GM23338 (cell line): Measurements from ENCODE around the gene ABHD10. TPM values are rescaled to one million over a fixed set of nuclear protein-coding genes. Genes with fewer than 3 reads are reported as not detected.

Experiments
- ATAC-seq: fragments of 200-7000 bp; cut with Tn5 transposase; 3 replicates; pipeline ENCODE4 v1.9.1; 2020
- DNase-seq: peaks from one replicate; pipeline ENCODE4 v3.0.0-alpha.2; 2015; ENCODE audit warnings: low spot score
- H2AFZ ChIP-seq: fragments of 200-600 bp; sonication (generic); 2 replicates; pipeline ENCODE4 v1.8.0; 2016; ENCODE audit warnings: antibody characterized with exemption, mild to moderate bottlenecking, moderate library complexity
- H3F3A ChIP-seq: fragments of 200-600 bp; sonication (generic); replicated peaks from 2 replicates; pipeline ENCODE4 v1.8.0; 2017; ENCODE audit warnings: antibody characterized with exemption, mixed run types, low read depth
- H3K27ac ChIP-seq: fragments of 200-600 bp; sonication (generic); 2 replicates; pipeline ENCODE4 v1.6.1; 2016; ENCODE audit warnings: low read depth
- H3K27me3 ChIP-seq: fragments of 200-600 bp; sonication (generic); 2 replicates; pipeline ENCODE4 v1.8.0; 2016; ENCODE audit warnings: mild to moderate bottlenecking, mixed run types, moderate library complexity; ENCODE audit not compliant: insufficient read depth
- H3K36me3 ChIP-seq: fragments of 200-600 bp; sonication (generic); 2 replicates; pipeline ENCODE4 v1.8.0; 2016; ENCODE audit warnings: mild to moderate bottlenecking; ENCODE audit not compliant: insufficient read depth
- H3K4me1 ChIP-seq: fragments of 200-600 bp; sonication (generic); 2 replicates; pipeline ENCODE4 v1.8.0; 2016; ENCODE audit warnings: mild to moderate bottlenecking, moderate library complexity; ENCODE audit not compliant: insufficient read depth
- H3K4me2 ChIP-seq: fragments of 200-600 bp; sonication (generic); 2 replicates; pipeline ENCODE4 v1.7.1; 2017; ENCODE audit warnings: mixed run types
- H3K4me3 ChIP-seq: fragments of 200-600 bp; sonication (generic); 2 replicates; pipeline ENCODE4 v1.6.1; 2016; ENCODE audit warnings: mixed run types
- H3K79me2 ChIP-seq: fragments of 200-600 bp; sonication (generic); replicated peaks from 2 replicates; pipeline ENCODE4 v1.8.0; 2017; ENCODE audit warnings: mild to moderate bottlenecking; ENCODE audit not compliant: insufficient read depth
- H3K9me2 ChIP-seq: fragments of 200-600 bp; sonication (generic); 2 replicates; pipeline ENCODE4 v1.8.0; 2017; ENCODE audit not compliant: insufficient read depth
- H4K20me1 ChIP-seq: fragments of 200-600 bp; sonication (generic); replicated peaks from 2 replicates; pipeline ENCODE4 v1.8.0; 2017; ENCODE audit warnings: mild to moderate bottlenecking; ENCODE audit not compliant: insufficient read depth
- H3K27ac Mint-ChIP-seq: 2 replicates; pipeline ENCODE4 v1.8.0; 2020; ENCODE audit warnings: inconsistent platforms, mild to moderate bottlenecking, moderate library complexity, mixed read lengths
- H3K27me3 Mint-ChIP-seq: 3 replicates; pipeline ENCODE4 v1.8.0; 2022; ENCODE audit warnings: low read depth, mild to moderate bottlenecking, moderate library complexity, mixed read lengths, inconsistent platforms; ENCODE audit not compliant: insufficient read depth, poor library complexity
- H3K36me3 Mint-ChIP-seq: 3 replicates; pipeline ENCODE4 v1.8.0; 2021; ENCODE audit warnings: low read depth, mild to moderate bottlenecking, inconsistent platforms, moderate library complexity, mixed read lengths
- H3K4me1 Mint-ChIP-seq: 3 replicates; pipeline ENCODE4 v1.8.0; 2020; ENCODE audit warnings: mild to moderate bottlenecking, inconsistent platforms, mixed read lengths
- H3K4me3 Mint-ChIP-seq: 3 replicates; pipeline ENCODE4 v1.8.0; 2021; ENCODE audit warnings: moderate library complexity, mild to moderate bottlenecking, inconsistent platforms, mixed read lengths
- H3K9me3 Mint-ChIP-seq: 3 replicates; pipeline ENCODE4 v1.8.0; 2020; ENCODE audit warnings: moderate library complexity, mild to moderate bottlenecking, inconsistent platforms, mixed read lengths
- CREB1 ChIP-seq: fragments of 250-450 bp; sonication (Bioruptor Pico); IDR thresholded peaks from 2 replicates; pipeline ENCODE4 v1.5.0; 2020; ENCODE audit warnings: low read depth, mild to moderate bottlenecking, moderate library complexity
- ETS1 ChIP-seq: IDR thresholded peaks from 2 replicates; pipeline ENCODE4 v1.6.1; 2016; ENCODE audit warnings: antibody characterized with exemption
- EZH2 ChIP-seq: fragments of 200-600 bp; sonication (generic); IDR thresholded peaks from one replicate; pipeline ENCODE4 v1.8.0; 2017; ENCODE audit warnings: antibody characterized with exemption, mild to moderate bottlenecking, low read depth; ENCODE audit not compliant: unreplicated experiment
- EZH2phosphoT487 ChIP-seq: fragments of 200-600 bp; sonication (generic); IDR thresholded peaks from one replicate; pipeline ENCODE4 v1.8.1; 2018; ENCODE audit warnings: antibody characterized with exemption; ENCODE audit not compliant: unreplicated experiment
- JUNB ChIP-seq: IDR thresholded peaks from one replicate; pipeline ENCODE4 v1.6.1; 2016; ENCODE audit warnings: antibody characterized with exemption; ENCODE audit not compliant: unreplicated experiment
- NANOG ChIP-seq: IDR thresholded peaks from 2 replicates; pipeline ENCODE4 v1.6.1; 2016; ENCODE audit warnings: antibody characterized with exemption, borderline replicate concordance
- ZNF114 ChIP-seq: fragments of 250-450 bp; sonication (Bioruptor Pico); IDR thresholded peaks from 2 replicates; pipeline ENCODE4 v1.5.0; 2020; ENCODE audit warnings: mild to moderate bottlenecking, moderate library complexity
- polyA plus RNA-seq: library from polyadenylated mRNA; unstranded; fragments of >200 nt; fragmentation: Nextera tagmentation; extraction: Ambion mirVana; gene quantifications from 2 replicates; pipeline ENCODE4 v1.2.1, GENCODE V29; 2016
- total RNA-seq: library from RNA; depleted of rRNA; stranded (reverse); fragments of >200 nt; shearing (Covaris generic); gene quantifications from 2 replicates; pipeline ENCODE4 v1.2.3, GENCODE V29; 2014
- TF ChIP-seq, protein P1 (sequence below): IDR thresholded peaks from one replicate; pipeline ENCODE4 v1.6.1; 2018; ENCODE audit warnings: antibody characterized with exemption; ENCODE audit not compliant: unreplicated experiment
- TF ChIP-seq, protein P2 (sequence below), 2 experiments: fragments of 200-600 bp in 1 of 2; sonication (generic) in 1 of 2; conservative IDR thresholded peaks; 2 replicates each; pipeline versions ENCODE4 v1.5.1 to v1.6.1; 2016 to 2017; ENCODE audit warnings: antibody characterized with exemption in 2 of 2, low read depth in 2 of 2, mild to moderate bottlenecking in 2 of 2, moderate library complexity in 1 of 2

The ABHD10 gene
- total and polyA plus RNA-seq, 2 experiments from 2014 or later = 16.9 to 28.0 TPM

GRCh38 chr3:111979434-111980038 lies 710 bp downstream of the ABHD10 start:
- no peaks in the 10 kb centered on the region for H3K9me3 Mint-ChIP-seq
- H3K79me2 ChIP-seq = peaks cover 30% of the 10 kb centered on the region

GRCh38 chr3:111980716-111981456 lies 2.1 kb downstream of the ABHD10 start:
- Histone ChIP-seq H3K27me3 (no peaks in the 10 kb centered on the region), H3K4me3 (no peak overlapping the region), H3K9me2 (no peaks in the 10 kb centered on the region), H3K36me3 (no peaks in the 10 kb centered on the region), H3F3A (no peaks in the 10 kb centered on the region), H3K79me2 (peaks cover 30% of the 10 kb centered on the region), H3K4me1 (0 out of 2 replicates have a peak, but pooled peaks cover 6% of the 10 kb centered on the region), H3K4me2 (no peak overlapping the region), H3K27ac (no peak overlapping the region), H2AFZ (no peak overlapping the region), H4K20me1 (no peaks in the 10 kb centered on the region; the same call in 1 of the 2 replicates)
- no peaks in the 10 kb centered on the region for H3K9me3 Mint-ChIP-seq
- no peak overlapping the region for H3K27ac Mint-ChIP-seq
- peaks cover 3% of the 10 kb centered on the region for H3K27me3 Mint-ChIP-seq
- H3K36me3 Mint-ChIP-seq = peaks cover 5% of the 10 kb centered on the region; the same call in 1 of the 3 replicates
- H3K4me3 Mint-ChIP-seq = no peak overlapping the region
- ATAC-seq (no peak), DNase-seq (no peak)
- H3K4me1 Mint-ChIP-seq = peaks cover 10% of the 10 kb centered on the region; the same call in 2 of the 3 replicates
- TF ChIP-seq, protein P1, sequence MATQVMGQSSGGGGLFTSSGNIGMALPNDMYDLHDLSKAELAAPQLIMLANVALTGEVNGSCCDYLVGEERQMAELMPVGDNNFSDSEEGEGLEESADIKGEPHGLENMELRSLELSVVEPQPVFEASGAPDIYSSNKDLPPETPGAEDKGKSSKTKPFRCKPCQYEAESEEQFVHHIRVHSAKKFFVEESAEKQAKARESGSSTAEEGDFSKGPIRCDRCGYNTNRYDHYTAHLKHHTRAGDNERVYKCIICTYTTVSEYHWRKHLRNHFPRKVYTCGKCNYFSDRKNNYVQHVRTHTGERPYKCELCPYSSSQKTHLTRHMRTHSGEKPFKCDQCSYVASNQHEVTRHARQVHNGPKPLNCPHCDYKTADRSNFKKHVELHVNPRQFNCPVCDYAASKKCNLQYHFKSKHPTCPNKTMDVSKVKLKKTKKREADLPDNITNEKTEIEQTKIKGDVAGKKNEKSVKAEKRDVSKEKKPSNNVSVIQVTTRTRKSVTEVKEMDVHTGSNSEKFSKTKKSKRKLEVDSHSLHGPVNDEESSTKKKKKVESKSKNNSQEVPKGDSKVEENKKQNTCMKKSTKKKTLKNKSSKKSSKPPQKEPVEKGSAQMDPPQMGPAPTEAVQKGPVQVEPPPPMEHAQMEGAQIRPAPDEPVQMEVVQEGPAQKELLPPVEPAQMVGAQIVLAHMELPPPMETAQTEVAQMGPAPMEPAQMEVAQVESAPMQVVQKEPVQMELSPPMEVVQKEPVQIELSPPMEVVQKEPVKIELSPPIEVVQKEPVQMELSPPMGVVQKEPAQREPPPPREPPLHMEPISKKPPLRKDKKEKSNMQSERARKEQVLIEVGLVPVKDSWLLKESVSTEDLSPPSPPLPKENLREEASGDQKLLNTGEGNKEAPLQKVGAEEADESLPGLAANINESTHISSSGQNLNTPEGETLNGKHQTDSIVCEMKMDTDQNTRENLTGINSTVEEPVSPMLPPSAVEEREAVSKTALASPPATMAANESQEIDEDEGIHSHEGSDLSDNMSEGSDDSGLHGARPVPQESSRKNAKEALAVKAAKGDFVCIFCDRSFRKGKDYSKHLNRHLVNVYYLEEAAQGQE = no peak
- TF ChIP-seq NANOG = no peak
- TF ChIP-seq ETS1 = no peak
- TF ChIP-seq EZH2 = no peak
- TF ChIP-seq, protein P2, sequence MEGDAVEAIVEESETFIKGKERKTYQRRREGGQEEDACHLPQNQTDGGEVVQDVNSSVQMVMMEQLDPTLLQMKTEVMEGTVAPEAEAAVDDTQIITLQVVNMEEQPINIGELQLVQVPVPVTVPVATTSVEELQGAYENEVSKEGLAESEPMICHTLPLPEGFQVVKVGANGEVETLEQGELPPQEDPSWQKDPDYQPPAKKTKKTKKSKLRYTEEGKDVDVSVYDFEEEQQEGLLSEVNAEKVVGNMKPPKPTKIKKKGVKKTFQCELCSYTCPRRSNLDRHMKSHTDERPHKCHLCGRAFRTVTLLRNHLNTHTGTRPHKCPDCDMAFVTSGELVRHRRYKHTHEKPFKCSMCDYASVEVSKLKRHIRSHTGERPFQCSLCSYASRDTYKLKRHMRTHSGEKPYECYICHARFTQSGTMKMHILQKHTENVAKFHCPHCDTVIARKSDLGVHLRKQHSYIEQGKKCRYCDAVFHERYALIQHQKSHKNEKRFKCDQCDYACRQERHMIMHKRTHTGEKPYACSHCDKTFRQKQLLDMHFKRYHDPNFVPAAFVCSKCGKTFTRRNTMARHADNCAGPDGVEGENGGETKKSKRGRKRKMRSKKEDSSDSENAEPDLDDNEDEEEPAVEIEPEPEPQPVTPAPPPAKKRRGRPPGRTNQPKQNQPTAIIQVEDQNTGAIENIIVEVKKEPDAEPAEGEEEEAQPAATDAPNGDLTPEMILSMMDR (conservative IDR thresholded peaks at IDR 0.05; ENCODE audit: low read depth in 2 of 2) = no peak
- no peak for TF ChIP-seq CREB1 (CRISPR knock-in tag)

More at GRCh38 chr3:111979434-111980038, 710 bp downstream of the ABHD10 start:
- H3F3A ChIP-seq = no peaks in the 10 kb centered on the region
- no peaks in the 10 kb centered on the region for H3K36me3 Mint-ChIP-seq
- peak overlapping the region; percentile 73 for H3K4me3 Mint-ChIP-seq
- H4K20me1 ChIP-seq = no peaks in the 10 kb centered on the region; the same call in 1 of the 2 replicates
- H3K27me3 Mint-ChIP-seq = peaks cover 3% of the 10 kb centered on the region
- no peak for TF ChIP-seq JUNB
- TF ChIP-seq, protein P1 = no peak
- TF ChIP-seq EZH2 = no peak
- no peak for TF ChIP-seq EZH2phosphoT487
- TF ChIP-seq ZNF114 (CRISPR knock-in tag) = no peak
- H3K27me3 ChIP-seq = no peaks in the 10 kb centered on the region
- H3K27ac Mint-ChIP-seq = peak overlapping the region; percentile 86; the same call in 1 of the 2 replicates
- no peaks in the 10 kb centered on the region for H3K36me3 ChIP-seq
- peak overlapping the region; percentile 98 for H2AFZ ChIP-seq
- no peak for ATAC-seq
- no peaks in the 10 kb centered on the region for H3K9me2 ChIP-seq
- H3K4me2 ChIP-seq = peak overlapping the region; percentile 94
- H3K4me1 ChIP-seq = 0 out of 2 replicates have a peak, but pooled peaks cover 6% of the 10 kb centered on the region
- H3K4me1 Mint-ChIP-seq = peaks cover 10% of the 10 kb centered on the region; the same call in 2 of the 3 replicates
- H3K4me3 ChIP-seq = peak overlapping the region; percentile 83
- DNase-seq = no peak
- H3K27ac ChIP-seq = no peak overlapping the region
